Measurements from ENCODE around the gene BTN1A1.
A peak's percentile ranks its signal among the peaks of the same experiment; 100 is the strongest.

BTN1A1 gene

GRCh38 chr6:26465776-26466175 lies 34.3 kb upstream of the BTN1A1 start:
- Histone ChIP-seq H3K9ac (ENCODE audit: low read depth, low read length) (no peak overlapping the region), H3K4me1 (ENCODE audit: control insufficient read depth, insufficient read depth, low read length) (peaks cover 4% of the 10 kb centered on the region), H3K27me3 (ENCODE audit: control insufficient read depth, insufficient read depth, low read length) (no peaks in the 10 kb centered on the region), H3K9me3 (replicated peaks; ENCODE audit: low read length) (no peaks in the 10 kb centered on the region), H3K4me3 (ENCODE audit: low read length) (no peak overlapping the region), H3K36me3 (ENCODE audit: insufficient read depth, low read length) (peaks cover 79% of the 10 kb centered on the region), H3K4me2 (ENCODE audit: low read length) (no peak overlapping the region)

DNA sequence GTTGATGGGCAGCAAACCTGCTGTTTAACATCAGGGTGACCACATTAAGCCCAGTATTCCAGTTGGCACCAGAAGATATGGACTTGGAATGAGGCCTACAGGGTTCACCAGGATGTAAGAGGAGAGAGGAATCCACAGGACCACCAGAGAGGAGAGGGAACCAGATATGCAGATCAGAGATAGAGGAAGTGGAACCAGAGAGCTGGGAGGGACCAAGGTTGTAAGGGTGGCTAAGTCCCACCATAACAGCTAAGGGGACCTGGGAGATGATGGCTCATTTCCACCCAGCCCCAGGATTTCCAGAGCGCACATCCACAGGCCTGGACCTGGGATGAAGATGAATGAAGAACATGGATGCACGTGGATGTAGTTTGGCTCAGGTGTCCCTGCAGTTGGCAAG lies 31.3 kb upstream of the BTN1A1 start:
- Histone ChIP-seq H3K9ac (ENCODE audit: low read depth, low read length) (no peak overlapping the region), H3K27me3 (ENCODE audit: control insufficient read depth, insufficient read depth, low read length) (no peaks in the 10 kb centered on the region), H3K4me3 (ENCODE audit: low read length) (no peak overlapping the region), H3K4me1 (ENCODE audit: control insufficient read depth, insufficient read depth, low read length) (peaks cover 6% of the 10 kb centered on the region), H3K4me2 (ENCODE audit: low read length) (no peak overlapping the region), H3K36me3 (ENCODE audit: insufficient read depth, low read length) (peaks cover 55% of the 10 kb centered on the region), H3K9me3 (replicated peaks; ENCODE audit: low read length) (no peaks in the 10 kb centered on the region)

DNA sequence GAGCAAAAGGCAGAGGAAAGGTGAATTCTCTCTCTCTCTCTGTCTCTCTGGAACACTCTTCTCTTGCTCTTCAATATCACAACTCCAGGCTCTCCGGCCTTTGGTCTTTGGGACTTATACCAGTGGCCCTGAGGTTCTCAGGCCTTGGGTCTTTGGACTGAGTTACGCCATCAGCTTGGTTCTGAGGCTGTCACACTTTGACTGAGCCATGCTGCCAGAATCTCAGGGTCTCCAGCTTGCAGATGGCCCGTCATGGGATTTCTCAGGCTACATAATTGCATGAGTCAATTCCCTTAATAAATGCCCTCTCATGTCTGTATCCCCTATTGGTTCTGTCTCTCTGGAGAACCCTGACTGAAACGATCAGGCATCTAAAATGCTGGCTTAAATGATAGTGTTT lies 29.5 kb upstream of the BTN1A1 start:
- H3K4me2 ChIP-seq (ENCODE audit: low read length), result no peak overlapping the region
- no peaks in the 10 kb centered on the region for H3K27me3 ChIP-seq (ENCODE audit: control insufficient read depth, insufficient read depth, low read length)
- no peak overlapping the region for H3K4me3 ChIP-seq (ENCODE audit: low read length)
- H3K9me3 ChIP-seq (replicated peaks; ENCODE audit: low read length), result no peaks in the 10 kb centered on the region
- peaks cover 37% of the 10 kb centered on the region for H3K36me3 ChIP-seq (ENCODE audit: insufficient read depth, low read length)
- peaks cover 19% of the 10 kb centered on the region for H3K4me1 ChIP-seq (ENCODE audit: control insufficient read depth, insufficient read depth, low read length)
- no peak overlapping the region for H3K9ac ChIP-seq (ENCODE audit: low read depth, low read length)

DNA sequence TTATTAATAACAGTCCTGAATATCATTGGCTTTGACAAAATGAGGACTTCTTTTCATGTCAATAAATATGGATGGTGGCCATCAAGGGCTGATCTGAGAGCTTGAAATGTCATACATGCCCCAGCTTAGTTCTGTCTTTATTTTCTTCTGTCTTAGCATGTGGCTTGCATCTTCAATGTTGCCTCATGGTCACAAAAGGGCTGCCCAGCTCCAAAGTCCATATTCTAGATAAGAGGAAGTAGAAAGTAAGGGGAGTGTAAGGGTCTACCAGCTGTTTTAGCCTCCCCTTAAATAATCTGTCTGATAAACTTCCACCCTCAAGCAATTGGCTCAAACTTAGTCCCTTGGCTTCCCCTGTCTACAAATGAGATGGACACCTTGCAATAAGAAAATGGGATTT lies 28.1 kb upstream of the BTN1A1 start:
- Histone ChIP-seq H3K4me3 (ENCODE audit: low read length) (no peak overlapping the region), H3K27me3 (ENCODE audit: control insufficient read depth, insufficient read depth, low read length) (no peaks in the 10 kb centered on the region), H3K4me2 (ENCODE audit: low read length) (no peak overlapping the region), H3K36me3 (ENCODE audit: insufficient read depth, low read length) (peaks cover 24% of the 10 kb centered on the region), H3K9ac (ENCODE audit: low read depth, low read length) (no peak overlapping the region), H3K9me3 (replicated peaks; ENCODE audit: low read length) (no peaks in the 10 kb centered on the region), H3K4me1 (ENCODE audit: control insufficient read depth, insufficient read depth, low read length) (peaks cover 19% of the 10 kb centered on the region)

GRCh38 chr6:26472549-26473290 lies 27.4 kb upstream of the BTN1A1 start:
- Histone ChIP-seq H3K4me3 (ENCODE audit: low read length) (no peak overlapping the region), H3K4me2 (ENCODE audit: low read length) (peak overlapping the region; percentile 83), H3K4me1 (ENCODE audit: control insufficient read depth, insufficient read depth, low read length) (peaks cover 19% of the 10 kb centered on the region), H3K9ac (ENCODE audit: low read depth, low read length) (peak overlapping the region; percentile 83), H3K36me3 (ENCODE audit: insufficient read depth, low read length) (peaks cover 18% of the 10 kb centered on the region), H3K27me3 (ENCODE audit: control insufficient read depth, insufficient read depth, low read length) (no peaks in the 10 kb centered on the region), H3K9me3 (replicated peaks; ENCODE audit: low read length) (no peaks in the 10 kb centered on the region)

DNA sequence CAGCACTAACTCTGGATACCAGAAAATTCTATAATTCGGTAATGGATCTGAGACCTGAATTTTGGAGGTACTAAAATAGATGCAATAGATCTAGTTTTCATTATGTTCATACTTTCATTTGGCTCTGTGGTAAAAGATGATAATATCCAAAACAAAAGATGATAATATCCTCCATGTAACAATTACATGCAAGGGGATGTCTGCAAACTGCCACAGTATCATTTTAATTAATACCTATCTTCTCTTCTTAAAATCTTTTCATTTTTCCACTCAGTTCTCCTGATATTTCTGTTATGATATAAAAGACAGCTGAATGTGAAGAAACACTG lies 26.7 kb upstream of the BTN1A1 start:
- H3K36me3 ChIP-seq (ENCODE audit: insufficient read depth, low read length), result peaks cover 12% of the 10 kb centered on the region
- peaks cover 19% of the 10 kb centered on the region for H3K4me1 ChIP-seq (ENCODE audit: control insufficient read depth, insufficient read depth, low read length)
- peak overlapping the region; percentile 83 for H3K9ac ChIP-seq (ENCODE audit: low read depth, low read length)
- H3K9me3 ChIP-seq (replicated peaks; ENCODE audit: low read length), result no peaks in the 10 kb centered on the region
- H3K4me2 ChIP-seq (ENCODE audit: low read length), result peak overlapping the region; percentile 83
- H3K27me3 ChIP-seq (ENCODE audit: control insufficient read depth, insufficient read depth, low read length), result no peaks in the 10 kb centered on the region
- peak overlapping the region; percentile 71 for H3K4me3 ChIP-seq (ENCODE audit: low read length)

- Histone ChIP-seq H3K9me3 (replicated peaks; ENCODE audit: low read length) (no peaks in the 10 kb centered on the region), H3K27me3 (ENCODE audit: control insufficient read depth, insufficient read depth, low read length) (no peaks in the 10 kb centered on the region), H3K4me3 (ENCODE audit: low read length) (peak overlapping the region; percentile 71), H3K4me2 (ENCODE audit: low read length) (peak overlapping the region; percentile 83), H3K36me3 (ENCODE audit: insufficient read depth, low read length) (peaks cover 7% of the 10 kb centered on the region), H3K9ac (ENCODE audit: low read depth, low read length) (peak overlapping the region; percentile 83), H3K4me1 (ENCODE audit: control insufficient read depth, insufficient read depth, low read length) (peaks cover 19% of the 10 kb centered on the region)
Measured at GRCh38 chr6:26473758-26474438, 26.2 kb upstream of the BTN1A1 start.

GRCh38 chr6:26474439-26474881 lies 25.6 kb upstream of the BTN1A1 start:
- no peaks in the 10 kb centered on the region for H3K9me3 ChIP-seq (replicated peaks; ENCODE audit: low read length)
- H3K4me1 ChIP-seq (ENCODE audit: control insufficient read depth, insufficient read depth, low read length), result peaks cover 19% of the 10 kb centered on the region
- peak overlapping the region; percentile 83 for H3K4me2 ChIP-seq (ENCODE audit: low read length)
- H3K36me3 ChIP-seq (ENCODE audit: insufficient read depth, low read length), result peaks cover under 1% of the 10 kb centered on the region
- H3K27me3 ChIP-seq (ENCODE audit: control insufficient read depth, insufficient read depth, low read length), result no peaks in the 10 kb centered on the region
- H3K4me3 ChIP-seq (ENCODE audit: low read length), result peak overlapping the region; percentile 71
- H3K9ac ChIP-seq (ENCODE audit: low read depth, low read length), result peak overlapping the region; percentile 83

- Histone ChIP-seq H3K9me3 (replicated peaks; ENCODE audit: low read length) (no peaks in the 10 kb centered on the region), H3K27me3 (ENCODE audit: control insufficient read depth, insufficient read depth, low read length) (no peaks in the 10 kb centered on the region), H3K36me3 (ENCODE audit: insufficient read depth, low read length) (no peaks in the 10 kb centered on the region), H3K4me2 (ENCODE audit: low read length) (no peak overlapping the region), H3K4me1 (ENCODE audit: control insufficient read depth, insufficient read depth, low read length) (peaks cover 19% of the 10 kb centered on the region), H3K9ac (ENCODE audit: low read depth, low read length) (no peak overlapping the region), H3K4me3 (ENCODE audit: low read length) (no peak overlapping the region)
Measured at GRCh38 chr6:26475823-26476729, 24.0 kb upstream of the BTN1A1 start.

- Histone ChIP-seq H3K27me3 (ENCODE audit: control insufficient read depth, insufficient read depth, low read length) (no peaks in the 10 kb centered on the region), H3K9ac (ENCODE audit: low read depth, low read length) (no peak overlapping the region), H3K9me3 (replicated peaks; ENCODE audit: low read length) (no peaks in the 10 kb centered on the region), H3K4me3 (ENCODE audit: low read length) (no peak overlapping the region), H3K36me3 (ENCODE audit: insufficient read depth, low read length) (no peaks in the 10 kb centered on the region), H3K4me2 (ENCODE audit: low read length) (no peak overlapping the region), H3K4me1 (ENCODE audit: control insufficient read depth, insufficient read depth, low read length) (peaks cover 19% of the 10 kb centered on the region)
Measured at GRCh38 chr6:26476896-26477295, 23.2 kb upstream of the BTN1A1 start.

DNA sequence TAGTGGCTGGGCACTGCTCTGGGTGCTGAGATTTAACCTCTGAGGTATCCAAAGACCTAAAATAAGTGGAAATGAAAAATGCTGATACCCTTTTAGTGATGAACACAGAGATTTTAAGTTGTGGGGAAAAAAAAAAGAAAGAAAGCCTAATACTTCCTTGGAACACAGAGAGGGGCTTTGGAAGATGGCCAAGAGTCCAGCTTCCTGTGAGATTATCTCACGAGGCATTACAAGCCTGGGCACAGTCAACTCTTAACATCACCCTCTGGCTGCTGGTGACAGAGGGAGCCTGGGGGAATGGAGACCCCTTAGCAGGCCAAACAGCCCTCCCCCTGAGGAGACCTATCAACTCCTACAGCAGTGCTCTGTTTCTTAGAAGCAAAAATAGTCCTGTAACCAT lies 22.7 kb upstream of the BTN1A1 start:
- no peaks in the 10 kb centered on the region for H3K36me3 ChIP-seq (ENCODE audit: insufficient read depth, low read length)
- no peak overlapping the region for H3K9ac ChIP-seq (ENCODE audit: low read depth, low read length)
- no peak overlapping the region for H3K4me3 ChIP-seq (ENCODE audit: low read length)
- no peaks in the 10 kb centered on the region for H3K27me3 ChIP-seq (ENCODE audit: control insufficient read depth, insufficient read depth, low read length)
- H3K4me2 ChIP-seq (ENCODE audit: low read length), result no peak overlapping the region
- H3K4me1 ChIP-seq (ENCODE audit: control insufficient read depth, insufficient read depth, low read length), result peaks cover 19% of the 10 kb centered on the region
- no peaks in the 10 kb centered on the region for H3K9me3 ChIP-seq (replicated peaks; ENCODE audit: low read length)
